Measurements from ENCODE around the gene AGFG2.

Gene AGFG2

GRCh38 chr7:100570954-100571828, 32.2 kb downstream of the AGFG2 start (continued):
- TF ChIP-seq ZNF26 (tag by site-specific recombination; IDR thresholded peaks at IDR 0.05) (no peak), ZNF366 (tag by site-specific recombination; conservative IDR thresholded peaks at IDR 0.05) (peak; percentile 34), GLIS1 (tag by site-specific recombination; IDR thresholded peaks at IDR 0.05) (peak; percentile 70), ZNF76 (tag by site-specific recombination; IDR thresholded peaks at IDR 0.05; ENCODE audit: borderline replicate concordance, low read depth) (no peak), ZFP69B (tag by site-specific recombination; IDR thresholded peaks at IDR 0.05) (peak; percentile 49; the same call in 1 of the 2 replicates), ZBTB21 (tag by site-specific recombination; IDR thresholded peaks at IDR 0.05) (peak; percentile 45), YY1 (tag by site-specific recombination; IDR thresholded peaks at IDR 0.05) (no peak), EGR2 (tag by site-specific recombination; IDR thresholded peaks at IDR 0.05; ENCODE audit: low read depth) (peak; percentile 82), ZNF544 (tag by site-specific recombination; IDR thresholded peaks at IDR 0.05) (no peak), ZNF341 (tag by site-specific recombination; IDR thresholded peaks at IDR 0.05; ENCODE audit: low read depth) (peak; percentile 73), ZNF16 (tag by site-specific recombination; IDR thresholded peaks at IDR 0.05; ENCODE audit: low read depth) (no peak)

- POLR2A ChIA-PET = interaction anchor here (1.1 to 1.9 kb wide), 5 partner anchors 10 to 135 kb away, joined by 3 to 30 read pairs (median 5); partner anchors contain the start of genes FBXO24, LRCH4, MOSPD3 and POP7
- H3K9me3 ChIP-seq (ENCODE audit: control insufficient read depth, insufficient read depth, low read depth, low read length) = no peaks in the 10 kb centered on the region
- peaks cover 2% of the 10 kb centered on the region; the same call in 1 of the 2 replicates for H3K4me1 ChIP-seq (ENCODE audit: control insufficient read depth, insufficient read depth, low read length)
- TF ChIP-seq ZBTB48 (tag by site-specific recombination; IDR thresholded peaks at IDR 0.05) (no peak), ZNF404 (tag by site-specific recombination; IDR thresholded peaks at IDR 0.05) (no peak), ZNF239 (tag by site-specific recombination; IDR thresholded peaks at IDR 0.05) (no peak), GLIS1 (tag by site-specific recombination; IDR thresholded peaks at IDR 0.05) (peak; percentile 5; the same call in 1 of the 2 replicates)
- no peak overlapping the region for H3K4me3 ChIP-seq (ENCODE audit: low read depth, low read length)
- CTCF ChIA-PET = interaction anchor here (1.2 to 1.4 kb wide), 3 partner anchors 11 to 119 kb away, joined by 4 to 8 read pairs (median 6); no protein-coding TSS in a partner anchor
- no peak overlapping the region for H3K27ac ChIP-seq (ENCODE audit: extremely low read depth, low read depth, low read length)
- peaks cover 0 to 16% of the 10 kb centered on the region in 2 experiments; a peak in 1 of 3 replicates for H3K36me3 ChIP-seq (ENCODE audit: control insufficient read depth in 2 of 2, insufficient read depth in 1 of 2, low read length in 2 of 2)
These were observed 32.8 kb downstream of the AGFG2 start for GRCh38 chr7:100571829-100572116.

- POLR2A ChIA-PET = interaction anchor here (0.6 to 1.7 kb wide), 3 partner anchors 8 to 14 kb away, joined by 3 to 10 read pairs (median 3); partner anchors contain the start of genes FBXO24 and LRCH4
- TF ChIP-seq HOXA7 (CRISPR knock-in tag; IDR thresholded peaks at IDR 0.05; ENCODE audit: borderline replicate concordance) (no peak), ZNF549 (tag by site-specific recombination; IDR thresholded peaks at IDR 0.05) (no peak), ZBTB17 (tag by site-specific recombination; IDR thresholded peaks at IDR 0.05) (no peak), BCL11B (tag by site-specific recombination; IDR thresholded peaks at IDR 0.05; ENCODE audit: low read depth) (0 out of 2 replicates have a peak, but pooled peaks have one; percentile 19), ZNF624 (tag by site-specific recombination; IDR thresholded peaks at IDR 0.05) (no peak), ZBTB20 (tag by site-specific recombination; IDR thresholded peaks at IDR 0.05) (peak; percentile 16; the same call in 1 of the 2 replicates), ZSCAN30 (tag by site-specific recombination; IDR thresholded peaks at IDR 0.05) (no peak), ZNF223 (tag by site-specific recombination; IDR thresholded peaks at IDR 0.05) (no peak), ZNF19 (tag by site-specific recombination; IDR thresholded peaks at IDR 0.05; ENCODE audit: low read depth) (no peak), SCRT1 (tag by site-specific recombination; IDR thresholded peaks at IDR 0.05; ENCODE audit: borderline replicate concordance) (no peak), GLIS2 (tag by site-specific recombination; IDR thresholded peaks at IDR 0.05) (0 out of 2 replicates have a peak, but pooled peaks have one; percentile 9), ZNF501 (tag by site-specific recombination; IDR thresholded peaks at IDR 0.05) (no peak), CTCF (tag by site-specific recombination; IDR thresholded peaks at IDR 0.05) (0 out of 2 replicates have a peak, but pooled peaks have one; percentile 8)
These were observed 33.4 kb downstream of the AGFG2 start for GRCh38 chr7:100572281-100572948.

More at GRCh38 chr7:100572281-100572948, 33.4 kb downstream of the AGFG2 start:
- H3K36me3 ChIP-seq (ENCODE audit: control insufficient read depth in 2 of 2, insufficient read depth in 1 of 2, low read length in 2 of 2) = peaks cover 0 to 16% of the 10 kb centered on the region in 2 experiments; a peak in 1 of 3 replicates
- CTCF ChIA-PET = interaction anchor here (1.5 kb wide), 1 partner anchor 9 kb away, joined by 6 read pairs; no protein-coding TSS in a partner anchor
- no peak overlapping the region for H3K4me3 ChIP-seq (ENCODE audit: low read depth, low read length)
- H3K27ac ChIP-seq (ENCODE audit: extremely low read depth, low read depth, low read length) = no peak overlapping the region
- peaks cover 2% of the 10 kb centered on the region; the same call in 1 of the 2 replicates for H3K4me1 ChIP-seq (ENCODE audit: control insufficient read depth, insufficient read depth, low read length)
- no peaks in the 10 kb centered on the region for H3K9me3 ChIP-seq (ENCODE audit: control insufficient read depth, insufficient read depth, low read depth, low read length)
